ENCODE measurements around the gene IRF9.

Gene IRF9

DNA sequence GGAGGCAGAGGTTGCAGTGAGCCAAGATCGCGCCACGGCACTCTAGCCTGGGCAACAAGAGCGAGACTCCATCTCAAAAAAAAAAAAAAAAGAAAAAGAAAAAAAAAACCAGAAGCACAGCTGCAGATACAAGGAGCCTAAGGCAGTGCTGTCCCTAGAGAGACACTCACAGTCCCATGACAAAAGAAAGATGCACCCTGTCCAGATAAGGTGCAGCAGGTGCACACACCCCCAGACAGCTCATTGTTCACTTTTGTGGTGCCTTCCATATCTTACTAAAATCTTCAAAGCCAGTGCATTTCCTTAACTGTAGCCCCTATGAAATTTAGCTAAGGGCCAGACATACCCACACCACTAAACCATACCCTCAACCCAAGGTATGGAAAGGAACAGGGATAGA, 38.6 kb upstream of the IRF9 start:
- no peak for TF ChIP-seq CTCF (IDR thresholded peaks at IDR 0.05)
- Histone ChIP-seq H3K36me3 (peaks cover 87% of the 10 kb centered on the region), H3K27me3 (no peaks in the 10 kb centered on the region), H3K9me3 (no peaks in the 10 kb centered on the region), H3K4me3 (ENCODE audit: low read depth in 1 of 2, low read length in 1 of 2) (no peak overlapping the region), H3K27ac (no peak overlapping the region), H3K4me1 (ENCODE audit: control insufficient read depth in 1 of 2, insufficient read depth in 1 of 2, low read depth in 1 of 2, low read length in 1 of 2) (no peaks in the 10 kb centered on the region)

GRCh38 chr14:24122898-24123297, 38.2 kb upstream of the IRF9 start:
- no peaks in the 10 kb centered on the region for H3K9me3 ChIP-seq
- no peak for TF ChIP-seq CTCF (IDR thresholded peaks at IDR 0.05)
- H3K4me3 ChIP-seq (ENCODE audit: low read depth in 1 of 2, low read length in 1 of 2) = no peak overlapping the region
- no peaks in the 10 kb centered on the region for H3K4me1 ChIP-seq (ENCODE audit: control insufficient read depth in 1 of 2, insufficient read depth in 1 of 2, low read depth in 1 of 2, low read length in 1 of 2)
- no peaks in the 10 kb centered on the region for H3K27me3 ChIP-seq
- H3K36me3 ChIP-seq = peaks cover 82% of the 10 kb centered on the region
- H3K27ac ChIP-seq = no peak overlapping the region

- Histone ChIP-seq H3K9me3 (no peaks in the 10 kb centered on the region), H3K27ac (peak overlapping the region; percentile 13), H3K36me3 (peaks cover 74% of the 10 kb centered on the region), H3K4me3 (ENCODE audit: low read depth in 1 of 2, low read length in 1 of 2) (no peak overlapping the region), H3K27me3 (no peaks in the 10 kb centered on the region), H3K4me1 (ENCODE audit: control insufficient read depth in 1 of 2, insufficient read depth in 1 of 2, low read depth in 1 of 2, low read length in 1 of 2) (no peaks in the 10 kb centered on the region)
- TF ChIP-seq CTCF (IDR thresholded peaks at IDR 0.05) = no peak
Observed at GRCh38 chr14:24123424-24124417, 37.3 kb upstream of the IRF9 start.

DNA sequence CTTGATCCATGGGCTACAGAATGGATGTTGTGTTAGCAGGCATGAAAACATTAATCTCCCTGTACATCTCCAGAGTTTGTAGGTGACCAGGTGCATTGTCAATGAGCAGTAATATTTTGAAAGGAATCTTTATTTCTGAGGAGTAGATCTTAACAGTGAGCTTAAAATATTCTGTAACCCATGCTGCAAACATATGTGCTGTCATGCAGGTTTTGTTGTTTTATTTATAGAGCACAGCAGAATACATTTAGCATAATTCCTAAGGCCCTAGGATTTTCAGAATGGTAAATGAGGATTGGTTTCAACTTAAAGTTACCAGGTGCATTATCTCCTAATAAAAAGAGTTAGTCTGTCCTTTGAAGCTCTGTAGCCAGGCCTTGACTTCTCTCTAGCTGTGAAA, 34.1 kb upstream of the IRF9 start:
- H3K9me3 ChIP-seq = no peaks in the 10 kb centered on the region
- H3K4me3 ChIP-seq (ENCODE audit: low read depth in 1 of 2, low read length in 1 of 2) = no peak overlapping the region
- no peak overlapping the region for H3K27ac ChIP-seq
- no peak for TF ChIP-seq CTCF (IDR thresholded peaks at IDR 0.05)
- H3K4me1 ChIP-seq (ENCODE audit: control insufficient read depth in 1 of 2, insufficient read depth in 1 of 2, low read depth in 1 of 2, low read length in 1 of 2) = no peaks in the 10 kb centered on the region
- H3K36me3 ChIP-seq = peaks cover 49% of the 10 kb centered on the region
- H3K27me3 ChIP-seq = no peaks in the 10 kb centered on the region

DNA sequence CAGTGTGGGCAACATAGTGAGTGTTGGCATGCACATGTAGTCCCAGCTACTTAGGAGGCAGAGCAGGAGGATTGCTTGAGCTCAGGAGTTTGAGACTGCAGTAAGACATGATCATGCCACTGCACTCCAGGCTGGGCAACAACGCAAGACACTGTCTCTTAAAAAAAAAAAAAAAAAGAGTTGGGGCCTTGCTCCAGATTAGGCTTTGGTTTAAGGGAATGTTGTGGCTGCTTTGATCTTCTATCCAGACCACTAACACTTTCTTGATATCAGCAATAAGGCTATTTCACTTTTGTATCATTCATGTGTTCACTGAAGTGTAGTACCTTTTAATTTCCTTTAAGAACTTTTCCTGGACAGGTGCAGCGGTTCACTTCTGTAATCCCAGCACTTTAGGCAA, 33.4 kb upstream of the IRF9 start:
- Histone ChIP-seq H3K27me3 (no peaks in the 10 kb centered on the region), H3K27ac (no peak overlapping the region), H3K36me3 (peaks cover 49% of the 10 kb centered on the region), H3K4me3 (ENCODE audit: low read depth in 1 of 2, low read length in 1 of 2) (no peak overlapping the region), H3K9me3 (no peaks in the 10 kb centered on the region), H3K4me1 (ENCODE audit: control insufficient read depth in 1 of 2, insufficient read depth in 1 of 2, low read depth in 1 of 2, low read length in 1 of 2) (no peaks in the 10 kb centered on the region)
- no peak for TF ChIP-seq CTCF (IDR thresholded peaks at IDR 0.05)
